ENCODE results near the gene COPS6.
"Not testable (repeated sequence)": the region's sequence is repeated elsewhere in the genome, so short reads cannot be mapped to it uniquely, and the experiment has no call there.

Gene COPS6

GRCh38 chr7:100122067-100122466 lies 33.3 kb downstream of the COPS6 start:
- no peak for DNase-seq (ENCODE audit: low read depth)
- no peaks in the 10 kb centered on the region for H3K27me3 ChIP-seq (replicated peaks; ENCODE audit: control insufficient read depth, insufficient read depth, low read length)

DNA sequence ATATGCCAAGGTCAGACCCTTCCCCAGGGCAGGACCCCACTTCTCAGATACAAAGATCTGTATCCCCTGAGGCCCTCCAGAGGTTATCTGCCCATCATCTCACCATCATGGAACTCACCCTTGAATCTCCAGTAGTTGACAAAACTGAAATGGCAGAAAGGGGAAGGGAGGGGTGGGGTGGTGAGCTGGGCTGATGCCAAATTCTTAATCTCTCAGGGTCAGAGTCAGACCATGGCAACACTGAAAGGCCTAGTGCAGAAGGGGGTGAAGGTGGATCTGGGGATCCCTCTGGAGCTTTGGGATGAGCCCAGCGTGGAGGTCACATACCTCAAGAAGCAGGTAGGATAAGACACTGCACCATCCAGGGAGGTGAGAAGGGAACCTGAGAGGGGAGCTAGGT lies 33.8 kb downstream of the COPS6 start:
- H3K36me3 ChIP-seq (ENCODE audit: control insufficient read depth, insufficient read depth, low read length, severe bottlenecking) = peaks cover 4% of the 10 kb centered on the region
- no peaks in the 10 kb centered on the region for H3K27me3 ChIP-seq (replicated peaks; ENCODE audit: control insufficient read depth, insufficient read depth, low read length)
- H3K4me3 ChIP-seq (ENCODE audit: low read length) = no peak overlapping the region
- peaks cover 17% of the 10 kb centered on the region for H3K4me1 ChIP-seq (ENCODE audit: control insufficient read depth, insufficient read depth, low read length)
- no peaks in the 10 kb centered on the region for H3K9me3 ChIP-seq (ENCODE audit: control insufficient read depth, low read length)
- no peak overlapping the region for H3K9ac ChIP-seq (ENCODE audit: low read length)
- DNase-seq (ENCODE audit: low read depth) = no peak

More at GRCh38 chr7:100122067-100122466, 33.3 kb downstream of the COPS6 start:
- H3K9ac ChIP-seq (ENCODE audit: low read length) = no peak overlapping the region
- no peak overlapping the region for H3K4me3 ChIP-seq (ENCODE audit: low read length)
- H3K4me1 ChIP-seq (ENCODE audit: control insufficient read depth, insufficient read depth, low read length) = peaks cover 17% of the 10 kb centered on the region
- H3K36me3 ChIP-seq (ENCODE audit: control insufficient read depth, insufficient read depth, low read length, severe bottlenecking) = peaks cover 4% of the 10 kb centered on the region
- H3K9me3 ChIP-seq (ENCODE audit: control insufficient read depth, low read length) = no peaks in the 10 kb centered on the region

GRCh38 chr7:100124301-100125230 lies 35.8 kb downstream of the COPS6 start:
- H3K9me3 ChIP-seq (ENCODE audit: control insufficient read depth, low read length) = no peaks in the 10 kb centered on the region
- DNase-seq (ENCODE audit: low read depth) = no peak

GRCh38 chr7:100126239-100126930 lies 37.6 kb downstream of the COPS6 start:
- DNase-seq (ENCODE audit: low read depth) = no peak
- H3K4me1 ChIP-seq (ENCODE audit: control insufficient read depth, insufficient read depth, low read length) = peaks cover 15% of the 10 kb centered on the region
- H3K4me3 ChIP-seq (ENCODE audit: low read length) = peak overlapping the region; percentile 98
- no peaks in the 10 kb centered on the region for H3K27me3 ChIP-seq (replicated peaks; ENCODE audit: control insufficient read depth, insufficient read depth, low read length)
- peak overlapping the region; percentile 98 for H3K9ac ChIP-seq (ENCODE audit: low read length)
- no peaks in the 10 kb centered on the region for H3K9me3 ChIP-seq (ENCODE audit: control insufficient read depth, low read length)
- peaks cover 4% of the 10 kb centered on the region for H3K36me3 ChIP-seq (ENCODE audit: control insufficient read depth, insufficient read depth, low read length, severe bottlenecking)

More at GRCh38 chr7:100124301-100125230, 35.8 kb downstream of the COPS6 start:
- peaks cover 20% of the 10 kb centered on the region for H3K4me1 ChIP-seq (ENCODE audit: control insufficient read depth, insufficient read depth, low read length)
- no peak overlapping the region for H3K9ac ChIP-seq (ENCODE audit: low read length)
- peaks cover 4% of the 10 kb centered on the region for H3K36me3 ChIP-seq (ENCODE audit: control insufficient read depth, insufficient read depth, low read length, severe bottlenecking)
- no peak overlapping the region for H3K4me3 ChIP-seq (ENCODE audit: low read length)
- no peaks in the 10 kb centered on the region for H3K27me3 ChIP-seq (replicated peaks; ENCODE audit: control insufficient read depth, insufficient read depth, low read length)

DNA sequence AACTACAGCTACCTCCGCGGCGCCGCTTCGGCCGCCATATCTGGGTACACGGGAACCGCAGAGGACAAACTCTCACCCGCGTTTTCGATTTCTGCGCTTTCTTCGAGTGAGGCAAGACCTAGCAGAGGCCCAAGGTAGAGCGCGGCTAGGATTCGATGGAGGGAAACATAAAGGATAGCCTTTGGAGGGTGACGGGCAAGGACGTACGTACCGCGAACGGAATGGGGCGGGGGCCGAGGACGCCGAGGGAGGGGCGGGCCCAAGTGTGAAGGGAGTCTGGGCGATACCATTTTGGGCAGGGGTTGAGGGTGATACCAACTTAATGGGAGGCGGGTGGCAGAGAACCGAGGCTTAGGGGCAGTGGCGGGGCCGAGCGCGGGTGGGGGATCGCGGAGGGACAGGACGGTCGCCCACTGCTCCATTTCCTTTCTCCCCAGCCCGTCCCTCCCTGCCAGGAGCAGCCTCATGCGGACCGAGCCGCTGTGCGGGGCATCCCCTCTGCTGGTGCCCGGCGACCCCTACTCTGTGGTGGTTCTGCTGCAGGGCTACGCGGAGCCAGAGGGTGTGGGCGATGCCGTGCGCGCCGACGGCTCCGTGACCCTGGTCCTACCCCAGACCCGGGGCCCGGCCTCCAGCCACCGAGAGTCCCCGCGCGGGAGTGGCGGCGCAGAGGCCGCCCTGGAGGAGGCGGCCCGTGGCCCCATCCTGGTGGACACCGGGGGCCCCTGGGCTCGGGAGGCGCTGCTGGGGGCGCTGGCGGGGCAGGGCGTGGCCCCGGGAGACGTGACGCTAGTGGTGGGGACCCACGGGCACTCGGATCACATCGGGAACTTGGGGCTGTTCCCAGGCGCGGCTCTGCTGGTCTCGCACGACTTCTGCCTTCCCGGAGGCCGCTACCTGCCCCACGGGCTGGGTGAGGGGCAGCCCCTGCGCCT lies 38.4 kb downstream of the COPS6 start, which contains the start of gene MBLAC1:
Gene MBLAC1 (plus strand): TSS at position 37 of the 935 bp plus-strand sequence. CDS start 429 bp downstream, at position 466.
- Histone ChIP-seq H3K4me1 (ENCODE audit: control insufficient read depth, insufficient read depth, low read length) (peaks cover 15% of the 10 kb centered on the region), H3K4me3 (ENCODE audit: low read length) (peak within 1 kb of the TSS; percentile 98), H3K9me3 (ENCODE audit: control insufficient read depth, low read length) (no peaks in the 10 kb centered on the region), H3K27me3 (replicated peaks; ENCODE audit: control insufficient read depth, insufficient read depth, low read length) (no peaks in the 10 kb centered on the region), H3K36me3 (ENCODE audit: control insufficient read depth, insufficient read depth, low read length, severe bottlenecking) (peaks cover 4% of the 10 kb centered on the region), H3K9ac (ENCODE audit: low read length) (peak within 1 kb of the TSS; percentile 98)
- peak; percentile 96 for DNase-seq (ENCODE audit: low read depth)

- H3K27me3 ChIP-seq (replicated peaks; ENCODE audit: control insufficient read depth, insufficient read depth, low read length) = no peaks in the 10 kb centered on the region
- peak; percentile 24 for DNase-seq (ENCODE audit: low read depth)
These were observed 39.3 kb downstream of the COPS6 start for GRCh38 chr7:100127866-100128636.

GRCh38 chr7:100128637-100128963 lies 39.8 kb downstream of the COPS6 start:
- DNase-seq (ENCODE audit: low read depth) = no peak
- H3K9ac ChIP-seq (ENCODE audit: low read length) = no peak overlapping the region
- peaks cover 4% of the 10 kb centered on the region for H3K36me3 ChIP-seq (ENCODE audit: control insufficient read depth, insufficient read depth, low read length, severe bottlenecking)
- H3K27me3 ChIP-seq (replicated peaks; ENCODE audit: control insufficient read depth, insufficient read depth, low read length) = no peaks in the 10 kb centered on the region
- H3K4me3 ChIP-seq (ENCODE audit: low read length) = no peak overlapping the region
- H3K4me1 ChIP-seq (ENCODE audit: control insufficient read depth, insufficient read depth, low read length) = peaks cover 19% of the 10 kb centered on the region
- H3K9me3 ChIP-seq (ENCODE audit: control insufficient read depth, low read length) = no peaks in the 10 kb centered on the region

More at GRCh38 chr7:100127866-100128636, 39.3 kb downstream of the COPS6 start:
- Histone ChIP-seq H3K4me3 (ENCODE audit: low read length) (peak overlapping the region; percentile 98), H3K9ac (ENCODE audit: low read length) (peak overlapping the region; percentile 98), H3K4me1 (ENCODE audit: control insufficient read depth, insufficient read depth, low read length) (peaks cover 19% of the 10 kb centered on the region), H3K9me3 (ENCODE audit: control insufficient read depth, low read length) (no peaks in the 10 kb centered on the region), H3K36me3 (ENCODE audit: control insufficient read depth, insufficient read depth, low read length, severe bottlenecking) (peaks cover 4% of the 10 kb centered on the region)

DNA sequence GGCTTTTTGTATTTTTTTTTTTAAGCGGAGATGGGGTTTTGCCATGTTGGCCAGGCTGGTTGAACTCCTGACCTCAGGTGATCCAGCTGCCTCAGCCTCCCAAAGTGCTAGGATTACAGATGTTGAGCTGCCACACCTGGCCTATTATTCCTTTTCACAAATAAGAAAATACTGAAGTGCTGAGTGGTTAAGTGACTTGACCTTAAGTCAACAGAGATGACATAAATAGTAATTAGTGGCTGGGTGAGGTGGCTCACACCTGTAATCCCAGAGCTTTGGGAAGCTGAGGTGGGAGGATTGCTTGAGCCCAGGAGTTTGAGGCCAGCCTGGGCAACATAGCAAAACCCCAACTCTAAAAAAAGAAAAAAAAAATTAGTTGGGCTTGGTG lies 41.4 kb downstream of the COPS6 start:
- not testable (repeated sequence) for H3K9me3 ChIP-seq (ENCODE audit: control insufficient read depth, low read length)

GRCh38 chr7:100130608-100131453 lies 42.1 kb downstream of the COPS6 start:
- no peaks in the 10 kb centered on the region for H3K36me3 ChIP-seq (ENCODE audit: control insufficient read depth, insufficient read depth, low read length, severe bottlenecking)
- peaks cover 19% of the 10 kb centered on the region for H3K4me1 ChIP-seq (ENCODE audit: control insufficient read depth, insufficient read depth, low read length)
- no peaks in the 10 kb centered on the region for H3K27me3 ChIP-seq (replicated peaks; ENCODE audit: control insufficient read depth, insufficient read depth, low read length)
- H3K9ac ChIP-seq (ENCODE audit: low read length) = peak overlapping the region; percentile 42
- H3K4me3 ChIP-seq (ENCODE audit: low read length) = no peak overlapping the region
- no peaks in the 10 kb centered on the region for H3K9me3 ChIP-seq (ENCODE audit: control insufficient read depth, low read length)
- DNase-seq (ENCODE audit: low read depth) = peak; percentile 87

More for the DNA sequence above, 41.4 kb downstream of the COPS6 start:
- H3K27me3 ChIP-seq (replicated peaks; ENCODE audit: control insufficient read depth, insufficient read depth, low read length); H3K36me3 ChIP-seq (ENCODE audit: control insufficient read depth, insufficient read depth, low read length, severe bottlenecking); DNase-seq (ENCODE audit: low read depth); H3K4me3 ChIP-seq (ENCODE audit: low read length); H3K9ac ChIP-seq (ENCODE audit: low read length): not testable (repeated sequence)
- H3K4me1 ChIP-seq (ENCODE audit: control insufficient read depth, insufficient read depth, low read length) = peaks cover 19% of the 10 kb centered on the region

All from adipocyte (in vitro differentiated cells).